ENCODE data around the gene LIG3.

- TF ChIP-seq CTCF (IDR thresholded peaks at IDR 0.05) (peak; percentile 87), POLR2AphosphoS5 (IDR thresholded peaks at IDR 0.05; ENCODE audit: low read depth, low read length) (no peak), REST (IDR thresholded peaks at IDR 0.05; ENCODE audit: insufficient read depth in 1 of 2, low read depth in 2 of 2, low read length in 1 of 2) (0 out of 4 replicates have a peak, but pooled peaks of 1 of the 2 experiments have one; percentile 33), SIN3A (IDR thresholded peaks at IDR 0.05; ENCODE audit: borderline replicate concordance, insufficient read depth, low read depth, low read length) (no peak), TCF7L2 (IDR thresholded peaks at IDR 0.05; ENCODE audit: low read depth, low read length) (no peak)
Observed at GRCh38 chr17:34998205-34998604, 17.9 kb downstream of the LIG3 start.

All from Panc1 (cell line).